GM10266 (cell line): ENCODE data around the gene MED13.

Experiments used
- DNase-seq: peaks from one replicate; pipeline ENCODE4 v3.0.0; 2012; ENCODE audit errors: extremely low spot score
- CTCF ChIP-seq: IDR thresholded peaks from 2 replicates; pipeline ENCODE4 v1.5.1; 2012; ENCODE audit warnings: mild to moderate bottlenecking, low read depth; ENCODE audit not compliant: control insufficient read depth, insufficient read depth; ENCODE audit errors: missing control alignments

Gene MED13

GRCh38 chr17:62105861-62106260, 40.8 kb upstream of the MED13 start:
- no peak for DNase-seq
- no peak for TF ChIP-seq CTCF

GRCh38 chr17:62105357-62105756, 40.3 kb upstream of the MED13 start:
- DNase-seq: no peak
- no peak for TF ChIP-seq CTCF

GRCh38 chr17:62101515-62101914, 36.4 kb upstream of the MED13 start:
- no peak for DNase-seq
- TF ChIP-seq CTCF: no peak

GRCh38 chr17:62101090-62101489, 36.0 kb upstream of the MED13 start:
- TF ChIP-seq CTCF: no peak
- DNase-seq: no peak

GRCh38 chr17:62100055-62100454, 35.0 kb upstream of the MED13 start:
- no peak for DNase-seq
- TF ChIP-seq CTCF: no peak

GRCh38 chr17:62099532-62099931, 34.5 kb upstream of the MED13 start:
- TF ChIP-seq CTCF: no peak
- DNase-seq: no peak

- no peak for TF ChIP-seq CTCF
- DNase-seq: peak; percentile 54
Observed at GRCh38 chr17:62098623-62099231, 33.6 kb upstream of the MED13 start.
